Right atrium auricular region (tissue), 2 donors: ENCODE data around the gene EIF2S3. TPM values are rescaled to one million over a fixed set of nuclear protein-coding genes. Genes with fewer than 3 reads are reported as not detected.

Source experiments
- DNase-seq: peaks from one replicate; pipeline ENCODE4 v3.0.0-alpha.2; 2019; ENCODE audit warnings: low spot score
- H3K27ac ChIP-seq, 2 donors: fragments of 200-600 bp; sonication (generic); 1 replicate in 1 of 2; 2 replicates in 1 of 2; pipeline ENCODE4 v1.5.1; 2016 to 2019
- H3K27me3 ChIP-seq, 2 donors: fragments of 200-600 bp; sonication (generic); one replicate each; pipeline versions ENCODE4 v1.5.1 to v1.6.0; 2017 to 2019
- H3K36me3 ChIP-seq: fragments of 200-600 bp; sonication (generic); one replicate; pipeline ENCODE4 v1.5.1; 2016
- H3K4me1 ChIP-seq, 2 donors: fragments of 200-600 bp; sonication (generic); one replicate each; pipeline versions ENCODE4 v1.5.1 to v1.6.0; 2017 to 2019
- H3K4me3 ChIP-seq, 2 donors: fragments of 200-600 bp; sonication (generic); 1 replicate in 1 of 2; 2 replicates in 1 of 2; pipeline ENCODE4 v1.5.1; 2017 to 2019; ENCODE audit warnings: mild to moderate bottlenecking in 1 of 2, moderate library complexity in 1 of 2
- H3K9me3 ChIP-seq, 2 donors: fragments of 200-600 bp; sonication (generic); one replicate each; pipeline ENCODE4 v1.5.1; 2019
- total RNA-seq, 2 donors: library from RNA; depleted of rRNA; stranded (reverse); fragments of >200 nt; gene quantifications; one replicate each; pipeline ENCODE4 v1.1.0, GENCODE V29; 2016
- TF ChIP-seq, protein P1 (sequence below), 2 donors: fragments of 200-600 bp; sonication (generic); IDR thresholded peaks; one replicate each; pipeline ENCODE4 v1.5.1; 2019; ENCODE audit warnings: antibody characterized with exemption in 2 of 2

The EIF2S3 gene
- total RNA-seq, 2 donors from 2014 or later: 61.6 to 64.9 TPM

DNA sequence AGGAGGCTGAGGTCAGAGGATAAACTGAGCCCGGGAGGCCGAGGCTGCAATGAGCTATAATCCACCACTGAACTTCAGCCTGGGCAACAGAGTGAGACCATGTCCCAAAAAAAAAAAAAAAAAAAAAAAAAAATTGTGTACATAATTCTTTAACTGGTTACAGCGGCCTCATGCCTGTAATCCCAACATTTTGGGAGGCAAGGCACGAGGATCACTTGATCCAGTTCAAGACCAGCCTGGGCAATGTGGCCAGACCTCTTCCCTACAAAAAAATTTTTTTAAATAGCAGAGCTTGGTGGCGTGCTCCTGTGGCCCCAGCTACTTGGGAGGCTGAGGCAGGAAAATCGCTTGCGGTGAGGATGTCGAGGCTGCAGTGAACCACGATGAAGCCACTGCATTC lies 37.1 kb upstream of the EIF2S3 start:
- no peak overlapping the region for H3K4me3 ChIP-seq
- no peaks in the 10 kb centered on the region for H3K36me3 ChIP-seq
- no peak overlapping the region for H3K27ac ChIP-seq
- H3K27me3 ChIP-seq: peaks cover 0 to 3% of the 10 kb centered on the region in 2 donors
- no peaks in the 10 kb centered on the region for H3K4me1 ChIP-seq
- H3K9me3 ChIP-seq: no peaks in the 10 kb centered on the region
- TF ChIP-seq, protein P1, sequence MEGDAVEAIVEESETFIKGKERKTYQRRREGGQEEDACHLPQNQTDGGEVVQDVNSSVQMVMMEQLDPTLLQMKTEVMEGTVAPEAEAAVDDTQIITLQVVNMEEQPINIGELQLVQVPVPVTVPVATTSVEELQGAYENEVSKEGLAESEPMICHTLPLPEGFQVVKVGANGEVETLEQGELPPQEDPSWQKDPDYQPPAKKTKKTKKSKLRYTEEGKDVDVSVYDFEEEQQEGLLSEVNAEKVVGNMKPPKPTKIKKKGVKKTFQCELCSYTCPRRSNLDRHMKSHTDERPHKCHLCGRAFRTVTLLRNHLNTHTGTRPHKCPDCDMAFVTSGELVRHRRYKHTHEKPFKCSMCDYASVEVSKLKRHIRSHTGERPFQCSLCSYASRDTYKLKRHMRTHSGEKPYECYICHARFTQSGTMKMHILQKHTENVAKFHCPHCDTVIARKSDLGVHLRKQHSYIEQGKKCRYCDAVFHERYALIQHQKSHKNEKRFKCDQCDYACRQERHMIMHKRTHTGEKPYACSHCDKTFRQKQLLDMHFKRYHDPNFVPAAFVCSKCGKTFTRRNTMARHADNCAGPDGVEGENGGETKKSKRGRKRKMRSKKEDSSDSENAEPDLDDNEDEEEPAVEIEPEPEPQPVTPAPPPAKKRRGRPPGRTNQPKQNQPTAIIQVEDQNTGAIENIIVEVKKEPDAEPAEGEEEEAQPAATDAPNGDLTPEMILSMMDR (IDR thresholded peaks at IDR 0.05): no peak
- no peak for DNase-seq

DNA sequence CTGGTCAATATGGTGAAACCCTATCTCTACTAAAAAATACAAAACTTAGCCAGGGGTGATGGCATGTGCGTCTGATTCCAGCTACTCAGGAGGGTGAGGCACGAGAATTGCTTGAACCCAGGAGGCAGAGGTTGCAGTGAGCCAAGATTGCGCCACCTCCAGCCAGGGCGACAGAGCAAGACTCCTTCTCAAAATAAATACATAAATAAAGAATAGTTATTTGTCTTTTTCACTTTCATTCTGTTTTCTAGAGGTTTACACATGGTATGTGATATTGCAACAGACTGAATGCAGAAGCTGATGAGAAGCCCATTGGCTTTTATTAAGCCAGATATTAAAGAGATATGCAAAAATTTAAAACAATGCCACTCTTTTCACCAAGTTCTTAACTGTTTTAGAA lies 35.9 kb upstream of the EIF2S3 start:
- Histone ChIP-seq H3K27me3 (peaks cover 0 to 3% of the 10 kb centered on the region in 2 donors), H3K9me3 (no peaks in the 10 kb centered on the region), H3K27ac (no peak overlapping the region), H3K4me1 (no peaks in the 10 kb centered on the region), H3K36me3 (no peaks in the 10 kb centered on the region), H3K4me3 (no peak overlapping the region)
- TF ChIP-seq, protein P1 (IDR thresholded peaks at IDR 0.05): no peak
- DNase-seq: peak; percentile 11

DNA sequence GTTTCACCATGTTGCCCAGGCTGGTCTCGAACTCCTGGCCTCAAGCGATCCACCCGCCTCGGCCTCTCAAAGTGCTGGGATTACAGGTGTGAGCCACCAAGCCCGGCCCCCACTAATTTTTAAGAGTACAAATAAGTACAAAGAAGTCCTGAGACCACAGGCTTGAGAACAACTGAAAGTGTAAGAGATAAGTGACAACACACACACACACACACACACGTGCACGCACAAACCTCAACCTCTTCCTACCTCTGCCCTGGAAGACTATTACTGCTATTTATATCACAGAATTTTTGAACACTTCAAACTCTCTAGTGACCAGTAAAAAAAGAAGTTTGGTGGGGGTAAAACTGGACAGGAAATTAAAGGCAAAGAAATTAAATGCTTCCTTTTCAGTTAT lies 35.3 kb upstream of the EIF2S3 start:
- TF ChIP-seq, protein P1 (IDR thresholded peaks at IDR 0.05): no peak
- Histone ChIP-seq H3K36me3 (no peaks in the 10 kb centered on the region), H3K4me1 (no peaks in the 10 kb centered on the region), H3K9me3 (peaks cover 0 to 4% of the 10 kb centered on the region in 2 donors), H3K27ac (no peak overlapping the region), H3K4me3 (no peak overlapping the region), H3K27me3 (peaks cover 0 to 3% of the 10 kb centered on the region in 2 donors)
- DNase-seq: no peak

DNA sequence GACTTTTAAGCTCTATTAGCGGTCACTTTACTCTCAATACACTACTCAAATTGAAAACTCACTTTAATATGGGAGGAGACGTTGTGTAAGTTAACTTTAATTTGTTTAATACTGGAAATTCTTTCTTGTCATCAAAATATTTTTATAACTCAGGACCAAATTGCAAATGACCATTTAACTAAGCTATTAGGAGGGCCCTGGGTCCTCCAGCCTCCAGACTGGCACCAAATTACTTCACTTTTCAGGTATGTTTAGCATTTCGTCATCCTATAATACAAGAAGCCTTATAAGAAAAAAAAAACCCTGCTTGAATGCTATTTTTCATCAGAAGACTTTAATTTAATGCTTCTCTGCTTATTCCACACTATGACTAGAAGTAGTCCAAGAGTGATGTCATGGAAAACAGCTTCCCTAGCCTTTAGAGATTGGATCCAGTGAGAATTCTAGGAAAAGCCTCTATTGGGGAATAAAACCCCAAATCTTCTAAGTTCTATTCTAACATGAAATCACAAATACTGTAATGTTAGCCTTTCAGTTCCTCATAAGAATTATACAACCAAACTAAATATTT lies 34.4 kb upstream of the EIF2S3 start:
- H3K27ac ChIP-seq: no peak overlapping the region
- peaks cover 0 to 7% of the 10 kb centered on the region in 2 donors for H3K9me3 ChIP-seq
- DNase-seq: no peak
- TF ChIP-seq, protein P1 (IDR thresholded peaks at IDR 0.05): no peak
- peaks cover 0 to 3% of the 10 kb centered on the region in 2 donors for H3K27me3 ChIP-seq
- H3K36me3 ChIP-seq: no peaks in the 10 kb centered on the region
- H3K4me1 ChIP-seq: no peaks in the 10 kb centered on the region
- H3K4me3 ChIP-seq: no peak overlapping the region

DNA sequence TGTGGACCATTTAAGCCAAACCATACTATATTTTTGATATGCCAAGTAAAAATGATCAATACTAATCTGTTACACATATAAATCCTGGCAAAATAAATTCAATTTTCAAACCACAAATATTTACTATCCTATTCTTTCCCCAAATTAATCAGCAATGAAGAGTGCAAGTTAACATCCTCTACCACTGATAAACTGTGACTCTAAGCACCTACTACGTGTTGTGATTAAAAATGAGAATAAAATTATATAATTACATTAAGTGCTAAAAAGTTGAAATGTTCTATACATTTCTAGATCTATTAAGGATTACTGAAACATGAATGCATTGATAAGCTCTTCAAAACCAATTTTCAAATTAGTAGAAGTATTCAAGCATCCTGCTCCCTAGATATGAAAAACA lies 31.2 kb upstream of the EIF2S3 start:
- no peaks in the 10 kb centered on the region for H3K36me3 ChIP-seq
- H3K27ac ChIP-seq: peak overlapping the region; percentile 92 to 97
- H3K4me1 ChIP-seq: no peaks in the 10 kb centered on the region
- peaks cover 0 to 7% of the 10 kb centered on the region in 2 donors for H3K9me3 ChIP-seq
- TF ChIP-seq, protein P1 (IDR thresholded peaks at IDR 0.05): no peak
- H3K27me3 ChIP-seq: peaks cover 0 to 3% of the 10 kb centered on the region in 2 donors
- no peak for DNase-seq
- H3K4me3 ChIP-seq: peak overlapping the region; percentile 66 to 75
